Endothelial cell (in vitro differentiated cells): ENCODE results near the gene GPR162. TPM values are rescaled to one million over a fixed set of nuclear protein-coding genes. Genes with fewer than 3 reads are reported as not detected.

Experiments
- DNase-seq: peaks from one replicate; pipeline ENCODE4 v3.0.0; 2021; ENCODE audit warnings: low spot score
- H3K27ac Mint-ChIP-seq: one replicate; pipeline ENCODE4 v1.8.0; 2021; ENCODE audit warnings: mixed read lengths, inconsistent platforms; ENCODE audit not compliant: unreplicated experiment
- H3K27me3 Mint-ChIP-seq: one replicate; pipeline ENCODE4 v1.8.0; 2021; ENCODE audit warnings: mild to moderate bottlenecking, moderate library complexity, mixed read lengths, inconsistent platforms; ENCODE audit not compliant: unreplicated experiment
- H3K36me3 Mint-ChIP-seq: one replicate; pipeline ENCODE4 v1.8.0; 2021; ENCODE audit warnings: mild to moderate bottlenecking, low read depth, mixed read lengths, inconsistent platforms; ENCODE audit not compliant: unreplicated experiment
- H3K4me1 Mint-ChIP-seq: one replicate; pipeline ENCODE4 v1.8.0; 2021; ENCODE audit warnings: mild to moderate bottlenecking, mixed read lengths, inconsistent platforms; ENCODE audit not compliant: unreplicated experiment
- H3K4me3 Mint-ChIP-seq: one replicate; pipeline ENCODE4 v1.8.0; 2021; ENCODE audit warnings: mild to moderate bottlenecking, mixed read lengths, inconsistent platforms; ENCODE audit not compliant: unreplicated experiment
- H3K9me3 Mint-ChIP-seq: one replicate; pipeline ENCODE4 v1.8.0; 2021; ENCODE audit warnings: mixed read lengths, inconsistent platforms; ENCODE audit not compliant: unreplicated experiment
- total RNA-seq: library from RNA; stranded (reverse); fragmentation: NEBNext Ultra II Directional; extraction: Animal tissue kit (Norgen Biotek cat#: 25700); gene quantifications from one replicate; pipeline ENCODE4 v1.2.1, GENCODE V29; 2021; ENCODE audit not compliant: unreplicated experiment
- TF ChIP-seq, protein P1 (sequence below): fragments of 200-600 bp; sonication (generic); IDR thresholded peaks from one replicate; pipeline ENCODE4 v1.5.0; 2021; ENCODE audit warnings: antibody characterized with exemption; ENCODE audit not compliant: unreplicated experiment

The GPR162 gene
- total RNA-seq, 1 donor from 2014 or later, result 52.7 TPM

- Mint-ChIP-seq H3K27ac (no peak overlapping the region), H3K36me3 (peaks cover 32% of the 10 kb centered on the region), H3K27me3 (peaks cover 12% of the 10 kb centered on the region), H3K4me3 (no peak overlapping the region), H3K9me3 (no peaks in the 10 kb centered on the region), H3K4me1 (peaks cover 4% of the 10 kb centered on the region)
- TF ChIP-seq, protein P1, sequence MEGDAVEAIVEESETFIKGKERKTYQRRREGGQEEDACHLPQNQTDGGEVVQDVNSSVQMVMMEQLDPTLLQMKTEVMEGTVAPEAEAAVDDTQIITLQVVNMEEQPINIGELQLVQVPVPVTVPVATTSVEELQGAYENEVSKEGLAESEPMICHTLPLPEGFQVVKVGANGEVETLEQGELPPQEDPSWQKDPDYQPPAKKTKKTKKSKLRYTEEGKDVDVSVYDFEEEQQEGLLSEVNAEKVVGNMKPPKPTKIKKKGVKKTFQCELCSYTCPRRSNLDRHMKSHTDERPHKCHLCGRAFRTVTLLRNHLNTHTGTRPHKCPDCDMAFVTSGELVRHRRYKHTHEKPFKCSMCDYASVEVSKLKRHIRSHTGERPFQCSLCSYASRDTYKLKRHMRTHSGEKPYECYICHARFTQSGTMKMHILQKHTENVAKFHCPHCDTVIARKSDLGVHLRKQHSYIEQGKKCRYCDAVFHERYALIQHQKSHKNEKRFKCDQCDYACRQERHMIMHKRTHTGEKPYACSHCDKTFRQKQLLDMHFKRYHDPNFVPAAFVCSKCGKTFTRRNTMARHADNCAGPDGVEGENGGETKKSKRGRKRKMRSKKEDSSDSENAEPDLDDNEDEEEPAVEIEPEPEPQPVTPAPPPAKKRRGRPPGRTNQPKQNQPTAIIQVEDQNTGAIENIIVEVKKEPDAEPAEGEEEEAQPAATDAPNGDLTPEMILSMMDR, result no peak
- DNase-seq, result no peak
Observed at GRCh38 chr12:6834873-6835272, 13.3 kb downstream of the GPR162 start.

DNA sequence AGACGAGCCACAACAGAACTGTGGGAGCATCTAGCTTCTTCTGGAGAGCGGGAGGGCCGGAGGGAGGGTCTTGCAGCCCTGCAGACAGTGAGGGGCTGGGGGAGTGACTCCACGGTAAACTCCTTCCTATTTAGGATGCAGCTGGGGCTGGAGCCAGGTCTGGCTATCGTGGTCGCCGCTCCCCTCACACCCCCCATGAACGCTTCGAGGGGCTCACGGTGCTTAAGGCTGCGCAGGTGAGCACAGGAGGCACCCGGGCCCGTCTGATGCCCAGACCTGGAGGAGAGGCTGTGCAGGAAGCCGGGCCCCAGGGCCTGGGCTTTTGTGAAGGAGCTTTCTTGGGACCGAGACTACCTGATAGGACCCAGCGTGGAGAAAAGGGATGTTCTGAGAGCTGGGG is 15.2 kb downstream of the GPR162 start:
- Mint-ChIP-seq H3K36me3 (peaks cover 24% of the 10 kb centered on the region), H3K27ac (no peak overlapping the region), H3K4me1 (no peaks in the 10 kb centered on the region), H3K9me3 (no peaks in the 10 kb centered on the region), H3K27me3 (peaks cover 7% of the 10 kb centered on the region), H3K4me3 (no peak overlapping the region)
- TF ChIP-seq, protein P1, result no peak
- DNase-seq, result no peak

DNA sequence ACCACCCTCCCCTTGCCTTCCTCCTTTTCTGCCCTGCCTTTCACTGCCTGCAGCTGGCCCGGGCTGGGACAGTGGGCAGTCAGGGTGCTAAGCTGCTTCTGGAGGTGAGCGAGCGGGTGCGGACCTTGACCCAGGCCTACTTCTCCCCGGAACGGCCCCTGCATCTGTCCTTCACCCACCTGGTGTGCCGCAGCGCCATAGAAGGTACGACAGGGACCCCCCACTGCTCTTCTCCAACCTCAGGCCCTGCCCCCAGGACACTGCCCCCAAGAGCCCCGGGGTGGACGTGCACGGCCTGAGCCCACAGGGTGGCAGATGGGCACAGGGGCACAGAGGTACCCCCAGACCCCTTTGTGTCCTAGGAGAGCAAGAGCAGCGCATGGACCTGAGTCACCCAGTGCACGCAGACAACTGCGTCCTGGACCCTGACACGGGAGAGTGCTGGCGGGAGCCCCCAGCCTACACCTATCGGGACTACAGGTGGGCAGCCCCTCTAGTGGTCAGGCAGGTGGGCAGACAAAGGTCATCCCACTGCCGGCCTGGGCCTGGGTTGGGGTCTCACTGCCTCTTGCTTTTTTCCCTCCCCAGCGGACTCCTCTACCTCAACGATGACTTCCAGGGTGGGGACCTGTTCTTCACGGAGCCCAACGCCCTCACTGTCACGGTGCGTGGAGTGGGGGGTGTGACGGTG is 15.9 kb downstream of the GPR162 start:
- Mint-ChIP-seq H3K4me1 (no peaks in the 10 kb centered on the region), H3K27me3 (peaks cover 7% of the 10 kb centered on the region), H3K36me3 (peaks cover 22% of the 10 kb centered on the region), H3K27ac (no peak overlapping the region), H3K4me3 (no peak overlapping the region), H3K9me3 (no peaks in the 10 kb centered on the region)
- DNase-seq, result no peak
- TF ChIP-seq, protein P1, result no peak

- TF ChIP-seq, protein P1, result no peak
- Mint-ChIP-seq H3K4me1 (no peaks in the 10 kb centered on the region), H3K27me3 (peaks cover 7% of the 10 kb centered on the region), H3K4me3 (no peak overlapping the region), H3K36me3 (peaks cover 25% of the 10 kb centered on the region), H3K27ac (no peak overlapping the region), H3K9me3 (no peaks in the 10 kb centered on the region)
- no peak for DNase-seq
Observed at GRCh38 chr12:6838854-6839253, 17.2 kb downstream of the GPR162 start.

GRCh38 chr12:6839482-6840201 is 18.0 kb downstream of the GPR162 start:
- H3K27me3 Mint-ChIP-seq, result peaks cover 10% of the 10 kb centered on the region
- DNase-seq, result no peak
- H3K4me1 Mint-ChIP-seq, result no peaks in the 10 kb centered on the region
- H3K36me3 Mint-ChIP-seq, result peaks cover 28% of the 10 kb centered on the region
- no peak overlapping the region for H3K4me3 Mint-ChIP-seq
- no peak overlapping the region for H3K27ac Mint-ChIP-seq
- H3K9me3 Mint-ChIP-seq, result no peaks in the 10 kb centered on the region
- TF ChIP-seq, protein P1, result no peak
